Erythroblast (primary cell): ENCODE measurements around the gene DPH6.
"Not testable (repeated sequence)": the region's sequence is repeated elsewhere in the genome, so short reads cannot be mapped to it uniquely, and the experiment has no call there.

Experiments used
- DNase-seq, 2 experiments: peaks; one replicate each; lab custom pipeline; 2025; lab: John Stamatoyannopoulos, UW
- GATA1 ChIP-seq: IDR thresholded peaks from 2 replicates; pipeline ENCODE4 v1.6.1; 2011; ENCODE audit warnings: low read depth, mild to moderate bottlenecking, control low read depth, low read length, moderate library complexity
- POLR2A ChIP-seq: IDR thresholded peaks from 2 replicates; pipeline ENCODE4 v1.6.1; 2011; ENCODE audit warnings: mild to moderate bottlenecking, low read length

Gene DPH6

GRCh38 chr15:35545824-35546510 lies at the start of gene DPH6:
DPH6 (minus strand) TSS chr15:35546165; CDS start chr15:35546141, 24 bp downstream.
- TF ChIP-seq POLR2A, result peak; percentile 94
- TF ChIP-seq GATA1, result no peak
- peak; percentile 91 to 95 for DNase-seq

DNA sequence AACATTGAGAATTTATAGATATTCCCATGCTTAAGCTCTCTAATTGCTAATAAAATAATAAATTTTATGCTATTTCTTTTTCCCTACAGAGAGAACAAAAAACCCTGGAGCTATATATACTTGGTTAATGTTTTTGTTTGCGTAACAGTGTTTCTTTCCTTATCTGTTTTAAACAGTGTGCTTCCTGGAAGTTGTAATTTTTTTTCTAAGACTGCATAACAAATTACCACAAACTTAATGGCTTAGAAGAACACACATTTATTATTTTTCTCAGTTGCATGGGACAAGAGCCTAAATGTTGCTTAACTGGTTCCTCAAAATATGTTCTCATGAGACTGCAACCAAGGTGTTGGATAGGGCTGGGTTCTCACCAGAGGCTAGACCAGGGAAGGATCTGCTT lies 49.7 kb upstream of the DPH6 start:
- no peak for DNase-seq
- no peak for TF ChIP-seq POLR2A
- TF ChIP-seq GATA1, result no peak

- not testable (repeated sequence) for DNase-seq
Observed at GRCh38 chr15:35591987-35592386, 46.0 kb upstream of the DPH6 start.

- no peak for DNase-seq
Observed at GRCh38 chr15:35583863-35584528, 38.0 kb upstream of the DPH6 start.

GRCh38 chr15:35580606-35581005 lies 34.6 kb upstream of the DPH6 start:
- no peak for TF ChIP-seq GATA1
- TF ChIP-seq POLR2A, result no peak
- DNase-seq, result no peak

More at GRCh38 chr15:35583863-35584528, 38.0 kb upstream of the DPH6 start:
- TF ChIP-seq GATA1 (no peak), POLR2A (no peak)

DNA sequence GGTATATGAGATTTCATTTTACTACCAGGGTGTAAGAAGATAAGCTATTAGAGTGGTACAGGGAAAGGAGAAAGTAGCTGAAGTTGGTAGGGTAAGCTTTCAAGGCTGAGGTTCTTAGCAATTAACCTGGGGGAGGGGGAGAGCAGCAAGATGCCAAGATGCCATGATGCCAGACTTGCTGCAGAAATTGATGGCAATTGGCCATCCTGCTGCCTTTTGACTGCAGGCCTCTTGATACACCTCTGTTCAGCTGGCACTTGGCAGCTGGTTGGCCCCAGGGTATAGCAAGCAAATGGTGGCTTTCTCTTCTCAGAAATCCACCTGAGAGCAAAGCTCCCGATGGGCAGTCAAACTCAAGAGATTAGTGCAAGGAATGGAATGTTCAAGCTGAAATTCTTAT lies 21.4 kb upstream of the DPH6 start:
- TF ChIP-seq POLR2A (no peak), GATA1 (no peak)

GRCh38 chr15:35566991-35567390 lies 21.0 kb upstream of the DPH6 start:
- DNase-seq, result no peak
- TF ChIP-seq GATA1 (no peak), POLR2A (no peak)

More for the DNA sequence above, 21.4 kb upstream of the DPH6 start:
- DNase-seq, result no peak

DNA sequence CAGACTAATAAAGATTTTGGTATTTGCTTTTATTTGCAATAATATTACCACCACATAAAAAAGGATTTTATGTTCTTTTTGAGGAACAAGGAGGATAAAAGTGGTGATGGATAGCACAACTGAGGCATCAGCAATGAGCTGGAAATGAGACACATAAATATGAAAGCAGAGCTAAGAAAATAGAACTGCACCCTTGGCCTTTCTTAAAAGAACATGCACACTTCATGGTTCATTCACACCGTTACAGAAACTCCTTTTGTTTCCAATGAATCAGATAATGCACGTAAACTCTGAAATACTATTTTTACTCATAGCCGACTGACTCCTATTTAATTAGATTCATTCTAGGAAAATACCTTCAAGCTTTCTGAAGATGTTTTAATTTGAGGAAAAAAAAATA lies 19.9 kb upstream of the DPH6 start:
- TF ChIP-seq POLR2A, result no peak
- no peak for DNase-seq

DNA sequence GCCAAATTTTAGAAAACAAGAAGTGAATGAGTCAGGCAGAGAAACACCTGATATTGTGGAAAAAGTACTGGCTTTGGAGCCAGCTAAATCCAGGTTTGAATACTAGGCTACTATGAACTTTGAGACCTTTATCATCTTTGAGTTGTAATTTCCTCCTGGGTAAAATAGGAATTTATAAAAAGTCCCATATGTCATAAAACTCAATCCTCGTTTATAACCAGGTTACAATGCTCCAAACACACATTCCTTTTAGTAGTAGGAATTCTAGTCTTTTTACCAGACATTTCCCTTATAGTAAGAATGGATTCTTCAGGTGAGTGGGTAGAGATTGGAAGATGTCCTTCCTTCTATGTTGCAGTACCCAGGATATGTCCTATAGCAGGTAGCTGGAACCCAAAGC lies 16.7 kb upstream of the DPH6 start:
- TF ChIP-seq POLR2A (no peak), GATA1 (no peak)
- DNase-seq, result no peak

GRCh38 chr15:35561308-35561707 lies 15.3 kb upstream of the DPH6 start:
- DNase-seq, result no peak
- no peak for TF ChIP-seq POLR2A
- no peak for TF ChIP-seq GATA1

DNA sequence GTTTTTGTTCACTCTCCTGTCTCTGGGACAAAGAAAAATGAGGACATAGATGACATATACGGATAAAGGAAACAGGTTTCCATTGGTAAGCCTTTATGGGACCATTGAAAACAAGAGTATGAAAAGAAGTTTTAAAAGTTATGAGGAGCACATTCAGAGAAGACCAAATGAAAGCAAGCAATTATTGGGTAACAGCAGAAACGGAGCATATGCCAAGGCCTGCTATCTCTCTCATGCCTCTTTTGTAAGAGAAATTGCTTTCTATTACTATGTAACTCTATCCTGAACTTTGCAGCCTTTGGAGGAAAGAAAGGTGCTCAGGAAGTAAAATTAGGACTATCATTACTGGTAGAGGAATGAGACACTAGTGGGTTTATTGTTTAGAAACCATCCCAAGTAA lies 14.9 kb upstream of the DPH6 start:
- TF ChIP-seq POLR2A (no peak), GATA1 (no peak)
- DNase-seq, result no peak

GRCh38 chr15:35560258-35560657 lies 14.3 kb upstream of the DPH6 start:
- peak in 1 of 2 experiments; percentile 32 for DNase-seq
- TF ChIP-seq GATA1 (no peak), POLR2A (no peak)

- peak in 1 of 2 experiments; percentile 49 for DNase-seq
- TF ChIP-seq GATA1 (no peak), POLR2A (no peak)
Observed at GRCh38 chr15:35559683-35560082, 13.7 kb upstream of the DPH6 start.

- DNase-seq, result peak; percentile 94 to 95
- TF ChIP-seq POLR2A, result peak; percentile 33
- TF ChIP-seq GATA1, result no peak
Observed at GRCh38 chr15:35557544-35557943, 11.6 kb upstream of the DPH6 start.

GRCh38 chr15:35557012-35557411 lies 11.0 kb upstream of the DPH6 start:
- peak; percentile 60 to 81 for DNase-seq
- TF ChIP-seq POLR2A (no peak), GATA1 (no peak)
